Sigmoid colon (tissue), 7 donors: ENCODE data around the gene MAL. TPM values are rescaled to one million over a fixed set of nuclear protein-coding genes. Genes with fewer than 3 reads are reported as not detected.

ENCODE experiments used
- DNase-seq: peaks from one replicate; pipeline ENCODE4 v3.0.0-alpha.2; 2019
- H3K27ac ChIP-seq, 4 donors: fragments of 200-600 bp; sonication (generic); one replicate each; pipeline ENCODE4 v1.5.1; 2016 to 2019; ENCODE audit warnings: mild to moderate bottlenecking in 1 of 4
- H3K27me3 ChIP-seq, 3 donors: fragments of 200-600 bp; sonication (generic); one replicate each; pipeline ENCODE4 v1.5.1; 2019; ENCODE audit warnings: mild to moderate bottlenecking in 1 of 3
- H3K36me3 ChIP-seq, 4 donors: fragments of 200-600 bp; sonication (generic); one replicate each; pipeline ENCODE4 v1.5.1; 2016 to 2019
- H3K4me1 ChIP-seq, 4 donors: fragments of 200-600 bp; sonication (generic); one replicate each; pipeline ENCODE4 v1.5.1; 2017 to 2019
- H3K4me3 ChIP-seq, 4 donors: fragments of 200-600 bp; sonication (generic); one replicate each; pipeline ENCODE4 v1.5.1; 2017 to 2019; ENCODE audit warnings: mild to moderate bottlenecking in 2 of 4, moderate library complexity in 1 of 4
- H3K9me3 ChIP-seq, 4 donors: fragments of 200-600 bp in 3 of 4; sonication (generic) in 3 of 4; one replicate each; pipeline versions ENCODE4 v1.5.1 to v1.6.1; 2013 to 2019
- EP300 ChIP-seq, 4 donors: sonication (generic); formaldehyde crosslinking; IDR thresholded peaks; one replicate each; pipeline ENCODE4 v1.6.1; 2017; ENCODE audit warnings: antibody characterized with exemption in 4 of 4
- POLR2A ChIP-seq, 2 donors: fragments of 450-650 bp; IDR thresholded peaks; one replicate each; pipeline ENCODE4 v1.6.1; 2016; ENCODE audit warnings: antibody characterized with exemption in 2 of 2, mild to moderate bottlenecking in 2 of 2, moderate library complexity in 2 of 2
- POLR2AphosphoS5 ChIP-seq, 4 donors: sonication (generic); formaldehyde crosslinking; IDR thresholded peaks; one replicate each; pipeline ENCODE4 v1.6.1; 2017; ENCODE audit warnings: antibody characterized with exemption in 4 of 4
- WGBS, 2 donors: extraction: QIAGEN DNeasy Blood & Tissue Kit; methylation state at CpG; one replicate each; pipeline ENCODE4 v1.1.7; 2013; 5-methylcytosine and 5-hydroxymethylcytosine counted together
- intact Hi-C: fragments of 100-400 bp; cut with DNase I; formaldehyde crosslinking; loops from one replicate; pipeline ENCODE4 v1.15.1; 2023
- polyA plus RNA-seq, 3 donors: library from polyadenylated mRNA; stranded (reverse); fragments of 200-250 nt; gene quantifications; one replicate each; pipeline ENCODE4 v1.2.3, GENCODE V29; 2013
- total RNA-seq, 4 donors: library from RNA; depleted of rRNA; stranded (reverse); fragments of >200 nt; gene quantifications; one replicate each; pipeline ENCODE4 v1.1.0, GENCODE V29; 2016
- TF ChIP-seq, protein P1 (sequence below), 4 experiments: fragments of 450-650 bp in 3 of 4; fragments of 200-600 bp in 1 of 4; IDR thresholded peaks; one replicate each; pipeline ENCODE4 v1.5.1; 2016 to 2019; ENCODE audit warnings: antibody characterized with exemption in 4 of 4, mild to moderate bottlenecking in 3 of 4, moderate library complexity in 2 of 4
- donor health status: healthy with polysubstance abuse.
- donor health status: Bipolar disorder and iron deficiency.
- donor health status: healthy.

The MAL gene
- total and polyA plus RNA-seq, 7 donors, result 0.69 to 28.9 (median 8.4) TPM

DNA sequence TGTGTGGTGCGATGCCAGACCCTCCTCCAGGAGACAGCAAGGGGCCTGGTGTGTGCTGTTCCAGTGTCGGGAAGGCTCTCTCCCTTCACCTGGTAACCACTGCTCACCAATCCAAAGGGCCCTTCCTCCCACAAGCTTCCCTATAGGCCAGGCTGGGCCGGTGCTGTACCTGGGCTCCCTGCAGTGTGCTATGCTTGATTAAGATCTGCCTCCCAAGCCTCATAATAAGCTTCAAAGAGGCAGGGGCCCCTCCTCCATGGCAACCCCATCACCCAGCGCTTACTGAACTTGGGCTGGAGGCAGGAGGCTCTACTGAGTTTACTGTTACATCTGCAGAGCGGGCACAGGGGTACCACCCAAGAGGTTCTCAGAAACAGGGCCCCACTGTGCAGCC is 4.5 kb upstream of the MAL start:
- H3K9me3 ChIP-seq, result no peaks in the 10 kb centered on the region
- no peak for TF ChIP-seq EP300 (IDR thresholded peaks at IDR 0.05)
- TF ChIP-seq POLR2A (IDR thresholded peaks at IDR 0.05), result no peak
- TF ChIP-seq POLR2AphosphoS5 (IDR thresholded peaks at IDR 0.05), result no peak
- TF ChIP-seq, protein P1, sequence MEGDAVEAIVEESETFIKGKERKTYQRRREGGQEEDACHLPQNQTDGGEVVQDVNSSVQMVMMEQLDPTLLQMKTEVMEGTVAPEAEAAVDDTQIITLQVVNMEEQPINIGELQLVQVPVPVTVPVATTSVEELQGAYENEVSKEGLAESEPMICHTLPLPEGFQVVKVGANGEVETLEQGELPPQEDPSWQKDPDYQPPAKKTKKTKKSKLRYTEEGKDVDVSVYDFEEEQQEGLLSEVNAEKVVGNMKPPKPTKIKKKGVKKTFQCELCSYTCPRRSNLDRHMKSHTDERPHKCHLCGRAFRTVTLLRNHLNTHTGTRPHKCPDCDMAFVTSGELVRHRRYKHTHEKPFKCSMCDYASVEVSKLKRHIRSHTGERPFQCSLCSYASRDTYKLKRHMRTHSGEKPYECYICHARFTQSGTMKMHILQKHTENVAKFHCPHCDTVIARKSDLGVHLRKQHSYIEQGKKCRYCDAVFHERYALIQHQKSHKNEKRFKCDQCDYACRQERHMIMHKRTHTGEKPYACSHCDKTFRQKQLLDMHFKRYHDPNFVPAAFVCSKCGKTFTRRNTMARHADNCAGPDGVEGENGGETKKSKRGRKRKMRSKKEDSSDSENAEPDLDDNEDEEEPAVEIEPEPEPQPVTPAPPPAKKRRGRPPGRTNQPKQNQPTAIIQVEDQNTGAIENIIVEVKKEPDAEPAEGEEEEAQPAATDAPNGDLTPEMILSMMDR (IDR thresholded peaks at IDR 0.05), result no peak
- peaks cover 14 to 38% (median 14%) of the 10 kb centered on the region in 3 donors for H3K27me3 ChIP-seq
- H3K4me1 ChIP-seq, result peaks cover 0 to 14% (median 7%) of the 10 kb centered on the region in 4 donors
- no peak for DNase-seq
- no peak overlapping the region for H3K4me3 ChIP-seq
- H3K36me3 ChIP-seq, result no peaks in the 10 kb centered on the region
- no peak overlapping the region for H3K27ac ChIP-seq
- WGBS, 2 donors, result 83 to 85% methylated on average over 5 of the region's 5 CpGs
- intact Hi-C loops, result loop anchor here (5.0 kb wide), 2 partner anchors 56 to 96 kb away; no protein-coding TSS in a partner anchor

GRCh38 chr2:95021847-95022246 is 3.7 kb upstream of the MAL start:
- intact Hi-C loops, result loop anchor here (5.0 kb wide), 2 partner anchors 55 to 95 kb away; no protein-coding TSS in a partner anchor
- no peak for DNase-seq
- Histone ChIP-seq H3K36me3 (no peaks in the 10 kb centered on the region), H3K27ac (no peak overlapping the region), H3K4me1 (peaks cover 0 to 21% (median 11%) of the 10 kb centered on the region in 4 donors), H3K4me3 (no peak overlapping the region), H3K27me3 (peaks cover 19 to 47% (median 22%) of the 10 kb centered on the region in 3 donors), H3K9me3 (no peaks in the 10 kb centered on the region)
- TF ChIP-seq, protein P1 (IDR thresholded peaks at IDR 0.05), result no peak
- no peak for TF ChIP-seq POLR2AphosphoS5 (IDR thresholded peaks at IDR 0.05)
- TF ChIP-seq POLR2A (IDR thresholded peaks at IDR 0.05), result no peak
- TF ChIP-seq EP300 (IDR thresholded peaks at IDR 0.05), result no peak
- 81 to 82% methylated on average over 4 of the region's 4 CpGs for WGBS, 2 donors

GRCh38 chr2:95022309-95023221 is 2.9 kb upstream of the MAL start:
- peaks cover 0 to 21% (median 11%) of the 10 kb centered on the region in 4 donors for H3K4me1 ChIP-seq
- no peaks in the 10 kb centered on the region for H3K36me3 ChIP-seq
- intact Hi-C loops, result loop anchor here (5.0 kb wide), 2 partner anchors 55 to 95 kb away; no protein-coding TSS in a partner anchor
- H3K27me3 ChIP-seq, result peaks cover 19 to 54% (median 29%) of the 10 kb centered on the region in 3 donors
- no peak for TF ChIP-seq POLR2A (IDR thresholded peaks at IDR 0.05)
- TF ChIP-seq, protein P1 (IDR thresholded peaks at IDR 0.05), result peak; percentile 57 to 96 (median 79)
- TF ChIP-seq POLR2AphosphoS5 (IDR thresholded peaks at IDR 0.05), result no peak
- no peak for TF ChIP-seq EP300 (IDR thresholded peaks at IDR 0.05)
- H3K4me3 ChIP-seq, result no peak overlapping the region
- WGBS, 2 donors, result 17 to 22% methylated on average over 15 of the region's 15 CpGs
- H3K27ac ChIP-seq, result no peak overlapping the region
- no peak for DNase-seq
- H3K9me3 ChIP-seq, result no peaks in the 10 kb centered on the region

DNA sequence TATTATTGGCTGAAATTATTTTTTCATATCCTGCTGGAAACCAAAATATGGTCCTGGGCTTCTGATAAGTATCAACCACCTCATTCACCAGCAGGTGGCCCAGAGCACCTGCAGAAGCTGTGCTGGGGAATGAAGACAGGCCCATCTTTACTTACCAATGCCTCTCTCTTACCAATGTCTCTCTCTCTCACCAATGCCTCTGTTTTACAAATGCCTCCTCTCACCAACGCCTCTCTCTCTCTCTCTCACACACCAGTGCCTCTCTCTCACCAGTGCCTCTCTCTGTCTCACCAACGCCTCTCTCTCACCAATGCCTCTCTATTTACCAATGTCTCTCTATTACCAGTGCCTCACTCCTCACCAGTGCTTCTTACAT is 2.3 kb upstream of the MAL start:
- TF ChIP-seq POLR2A (IDR thresholded peaks at IDR 0.05) (no peak), EP300 (IDR thresholded peaks at IDR 0.05) (no peak), POLR2AphosphoS5 (IDR thresholded peaks at IDR 0.05) (no peak)
- TF ChIP-seq, protein P1 (IDR thresholded peaks at IDR 0.05), result no peak
- DNase-seq, result no peak
- peaks cover 19 to 57% (median 30%) of the 10 kb centered on the region in 3 donors for H3K27me3 ChIP-seq
- H3K4me1 ChIP-seq, result peaks cover 0 to 21% (median 11%) of the 10 kb centered on the region in 4 donors
- no peak overlapping the region for H3K4me3 ChIP-seq
- 39 to 50% methylated on average over 2 of the region's 2 CpGs for WGBS, 2 donors
- H3K9me3 ChIP-seq, result no peaks in the 10 kb centered on the region
- intact Hi-C loops, result loop anchor here (5.0 kb wide), 2 partner anchors 54 to 94 kb away; no protein-coding TSS in a partner anchor
- no peak overlapping the region for H3K27ac ChIP-seq
- no peaks in the 10 kb centered on the region for H3K36me3 ChIP-seq
